ENCODE data around the gene ABCB11. TPM values are rescaled to one million over a fixed set of nuclear protein-coding genes. Genes with fewer than 3 reads are reported as not detected.

Gene ABCB11
- total RNA-seq = not detected

DNA sequence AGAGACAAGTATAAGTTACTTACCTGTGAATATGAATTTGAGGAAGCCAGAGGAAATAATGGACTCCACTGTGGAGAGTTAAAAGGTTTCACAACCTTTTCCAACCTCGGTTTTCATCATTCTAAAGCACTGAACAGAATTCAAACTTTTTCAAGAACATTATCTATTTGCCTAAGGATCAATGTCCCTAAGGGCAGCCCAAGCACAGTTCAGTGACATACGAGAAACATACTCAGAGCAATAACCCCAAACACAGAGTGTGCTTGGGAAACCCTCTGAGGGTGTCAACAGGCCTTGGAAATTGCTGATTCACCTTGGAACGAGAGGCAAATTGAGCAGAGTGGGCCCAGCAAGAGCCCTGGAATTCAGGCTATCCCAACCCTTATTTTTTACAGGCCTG, at the start of gene ABCB11:
Gene ABCB11 (minus strand): TSS at position 123 of the 400 bp plus-strand sequence. CDS start 13,199 bp downstream, outside the sequence.

DNA sequence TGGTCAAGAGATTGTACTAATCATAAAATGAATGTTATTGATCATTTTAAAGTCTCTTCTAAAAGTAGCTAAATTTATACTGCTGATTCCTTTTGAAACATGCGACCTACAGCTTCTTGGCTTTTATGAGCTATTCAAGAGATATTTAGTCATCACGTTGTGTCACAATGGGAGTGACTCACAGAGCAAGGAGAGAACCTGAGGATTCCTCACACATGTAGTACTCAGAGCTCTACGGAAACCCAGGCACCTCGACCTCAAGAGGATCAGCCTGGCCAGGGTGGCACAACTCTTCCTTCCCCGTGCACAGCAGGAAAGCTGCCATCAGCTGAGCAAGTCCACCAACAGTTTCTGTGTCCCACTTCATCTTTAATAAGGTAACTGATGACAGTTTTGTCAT, 38.2 kb upstream of the ABCB11 start, which contains the start of gene DHRS9:
Gene DHRS9 (plus strand): TSS at position 223 of the 400 bp plus-strand sequence. CDS start 12,019 bp downstream, outside the sequence.

DNA sequence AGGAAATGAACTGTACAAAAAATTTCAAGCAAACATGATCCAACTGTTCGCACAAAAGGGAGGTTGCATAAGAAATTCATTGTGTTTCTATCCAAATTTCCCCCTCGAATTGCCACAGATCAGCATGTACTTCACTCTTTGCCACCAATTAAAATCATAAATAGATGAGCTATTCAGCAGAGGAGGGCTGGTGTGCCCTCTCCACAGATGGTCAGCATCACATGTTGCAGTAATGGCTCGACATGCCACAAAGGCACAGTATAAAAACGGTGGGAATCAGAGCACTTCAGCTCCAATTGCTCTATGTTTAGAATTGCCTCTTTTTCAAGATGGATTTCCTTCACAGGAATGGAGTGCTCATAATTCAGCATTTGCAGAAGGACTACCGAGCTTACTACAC, 130.1 kb downstream of the ABCB11 start, which contains the start of gene G6PC2:
Gene G6PC2 (plus strand): TSS at position 289 of the 400 bp plus-strand sequence. CDS start 41 bp downstream, at position 330.

DNA sequence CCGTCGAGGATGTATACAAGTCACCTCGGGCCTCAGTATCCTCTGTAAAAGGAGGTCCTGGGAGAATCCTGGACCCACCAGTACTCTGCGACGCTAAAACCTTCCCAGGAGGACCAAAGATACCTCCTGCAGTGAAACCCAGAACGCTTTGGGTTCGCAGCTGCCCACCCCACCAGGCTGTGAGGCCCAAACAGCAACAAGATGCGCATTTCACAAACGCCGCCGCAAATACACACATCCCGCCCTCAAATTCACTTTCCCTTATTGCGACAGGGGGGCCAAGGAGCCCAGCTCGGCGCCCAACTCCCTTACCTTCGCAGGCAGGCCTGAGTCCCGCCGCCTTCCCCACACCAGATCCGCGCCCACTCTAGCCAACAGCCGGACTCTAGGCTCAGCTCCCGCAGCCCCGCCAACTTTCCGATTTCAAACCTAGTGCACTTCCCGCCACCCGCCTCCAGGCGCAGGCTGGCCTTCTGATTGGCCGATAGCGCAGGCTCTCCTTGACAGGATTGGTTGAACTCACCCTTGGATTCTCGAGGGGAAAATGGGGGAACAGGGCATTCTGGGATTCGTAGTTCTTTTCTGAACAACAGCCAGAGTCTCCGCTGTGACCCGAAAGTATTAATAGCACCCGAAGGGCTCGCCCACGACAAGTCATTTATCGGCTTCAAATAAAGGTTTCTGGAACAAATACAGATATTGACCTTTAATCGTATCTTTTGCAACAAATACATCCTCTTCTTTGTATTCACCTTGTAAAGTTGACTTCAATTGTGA, 140.9 kb downstream of the ABCB11 start, which contains the start of gene SPC25:
Gene SPC25 (minus strand): TSS at position 425 of the 777 bp plus-strand sequence. CDS start 911 bp downstream, outside the sequence.

Other genes with a start within 250 kb of the ABCB11 start
- gene NOSTRIN, start 228.7 kb downstream of the ABCB11 start, total RNA-seq = not detected
- 10 to 100 TPM; 32.1 to 34.3 TPM for gene SPC25, start 140.9 kb downstream of the ABCB11 start, total RNA-seq
- gene G6PC2, start 130.0 kb downstream of the ABCB11 start, total RNA-seq = not detected
- gene DHRS9, start 38.2 kb upstream of the ABCB11 start, total RNA-seq = not detected

All from activated naive CD4-positive, alpha-beta T cell treated with anti-CD3 and anti-CD28 coated beads, Interleukin-2, amount 10 ng/mL, durations not matched to agents 5 hours and 36 hours (primary cell).